ENCODE results near the gene ATRNL1. TPM values are rescaled to one million over a fixed set of nuclear protein-coding genes. Genes with fewer than 3 reads are reported as not detected.

The ATRNL1 gene
- total RNA-seq, 2 donors from 2014 or later: 5.1 to 22.9 TPM

DNA sequence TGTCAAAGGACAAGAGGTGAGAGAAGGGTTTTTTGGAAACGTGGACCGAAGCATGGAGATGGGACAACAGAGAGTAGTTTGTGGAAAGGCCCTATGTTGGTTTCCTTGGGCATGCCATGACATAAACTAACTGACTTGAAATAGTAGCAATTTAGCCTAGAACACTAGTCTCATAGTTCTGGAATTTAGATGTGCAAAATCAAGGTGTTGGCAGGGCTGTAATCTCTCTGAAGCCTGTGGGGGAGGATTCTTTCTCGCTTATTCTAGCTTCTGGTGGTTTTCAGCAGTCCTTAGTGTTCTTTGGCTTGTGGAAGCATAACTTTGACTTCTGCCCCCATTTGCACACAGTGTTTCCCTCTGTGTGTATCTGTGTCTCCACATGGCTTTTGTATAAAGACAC lies 896.5 kb downstream of the ATRNL1 start:
- 89% methylated on average over 3 of the region's 3 CpGs for WGBS
- H3K27ac ChIP-seq: no peak overlapping the region
- H3K9me3 ChIP-seq: no peaks in the 10 kb centered on the region
- H3K4me3 ChIP-seq: no peak overlapping the region
- no peak for DNase-seq (ENCODE audit: low spot score)
- TF ChIP-seq POLR2AphosphoS5 (IDR thresholded peaks at IDR 0.05) (no peak), POLR2A (IDR thresholded peaks at IDR 0.05) (no peak)
- TF ChIP-seq, protein P1, sequence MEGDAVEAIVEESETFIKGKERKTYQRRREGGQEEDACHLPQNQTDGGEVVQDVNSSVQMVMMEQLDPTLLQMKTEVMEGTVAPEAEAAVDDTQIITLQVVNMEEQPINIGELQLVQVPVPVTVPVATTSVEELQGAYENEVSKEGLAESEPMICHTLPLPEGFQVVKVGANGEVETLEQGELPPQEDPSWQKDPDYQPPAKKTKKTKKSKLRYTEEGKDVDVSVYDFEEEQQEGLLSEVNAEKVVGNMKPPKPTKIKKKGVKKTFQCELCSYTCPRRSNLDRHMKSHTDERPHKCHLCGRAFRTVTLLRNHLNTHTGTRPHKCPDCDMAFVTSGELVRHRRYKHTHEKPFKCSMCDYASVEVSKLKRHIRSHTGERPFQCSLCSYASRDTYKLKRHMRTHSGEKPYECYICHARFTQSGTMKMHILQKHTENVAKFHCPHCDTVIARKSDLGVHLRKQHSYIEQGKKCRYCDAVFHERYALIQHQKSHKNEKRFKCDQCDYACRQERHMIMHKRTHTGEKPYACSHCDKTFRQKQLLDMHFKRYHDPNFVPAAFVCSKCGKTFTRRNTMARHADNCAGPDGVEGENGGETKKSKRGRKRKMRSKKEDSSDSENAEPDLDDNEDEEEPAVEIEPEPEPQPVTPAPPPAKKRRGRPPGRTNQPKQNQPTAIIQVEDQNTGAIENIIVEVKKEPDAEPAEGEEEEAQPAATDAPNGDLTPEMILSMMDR (IDR thresholded peaks at IDR 0.05): no peak
- no peaks in the 10 kb centered on the region for H3K4me1 ChIP-seq (replicated peaks)
- H3K27me3 ChIP-seq (replicated peaks; ENCODE audit: insufficient read depth): no peaks in the 10 kb centered on the region
- intact Hi-C loops (cut with DNase I): no loop called here
- no peaks in the 10 kb centered on the region for H3K36me3 ChIP-seq

DNA sequence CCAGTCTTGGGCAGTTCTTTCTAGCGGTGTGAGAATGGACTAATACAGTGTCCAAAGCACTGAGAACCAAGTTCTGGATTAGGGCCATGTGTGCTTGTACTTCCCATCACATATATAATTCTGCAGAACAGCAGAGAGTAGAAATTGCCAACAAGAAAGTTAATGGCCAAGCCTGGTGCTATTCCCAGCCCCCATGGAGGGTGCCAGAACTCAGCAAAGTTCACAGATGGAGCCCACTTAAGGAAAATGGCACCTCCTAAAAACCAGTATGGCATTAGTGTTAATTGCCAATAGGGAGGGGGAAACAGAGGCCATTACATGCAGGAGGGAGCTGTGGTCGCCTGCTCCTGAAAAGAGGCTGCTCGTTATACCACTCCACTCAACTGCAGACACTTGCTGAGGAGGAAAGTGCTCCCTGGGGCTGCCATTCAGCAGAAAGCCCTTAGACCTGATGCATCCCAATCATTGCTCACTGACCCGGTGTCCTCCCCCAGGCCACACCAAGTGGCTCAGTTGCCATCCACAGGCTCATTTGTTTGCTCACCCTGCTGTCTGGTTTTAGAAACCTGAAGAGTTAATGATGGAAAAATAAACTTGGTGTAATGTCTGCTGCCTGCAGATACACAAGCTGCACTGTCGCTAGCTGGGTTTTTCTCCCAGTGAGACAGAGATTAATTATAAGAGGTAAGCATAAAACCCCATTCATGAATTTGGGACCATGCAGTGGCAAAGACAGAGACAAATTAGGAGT lies 899.2 kb downstream of the ATRNL1 start:
- Histone ChIP-seq H3K36me3 (no peaks in the 10 kb centered on the region), H3K27ac (no peak overlapping the region), H3K9me3 (no peaks in the 10 kb centered on the region), H3K4me1 (replicated peaks) (no peaks in the 10 kb centered on the region), H3K4me3 (no peak overlapping the region), H3K27me3 (replicated peaks; ENCODE audit: insufficient read depth) (no peaks in the 10 kb centered on the region)
- 63% methylated on average over 5 of the region's 5 CpGs for WGBS
- intact Hi-C loops (cut with DNase I): no loop called here
- no peak for DNase-seq (ENCODE audit: low spot score)
- TF ChIP-seq, protein P1 (IDR thresholded peaks at IDR 0.05): no peak
- TF ChIP-seq POLR2A (IDR thresholded peaks at IDR 0.05) (no peak), POLR2AphosphoS5 (IDR thresholded peaks at IDR 0.05) (no peak)

DNA sequence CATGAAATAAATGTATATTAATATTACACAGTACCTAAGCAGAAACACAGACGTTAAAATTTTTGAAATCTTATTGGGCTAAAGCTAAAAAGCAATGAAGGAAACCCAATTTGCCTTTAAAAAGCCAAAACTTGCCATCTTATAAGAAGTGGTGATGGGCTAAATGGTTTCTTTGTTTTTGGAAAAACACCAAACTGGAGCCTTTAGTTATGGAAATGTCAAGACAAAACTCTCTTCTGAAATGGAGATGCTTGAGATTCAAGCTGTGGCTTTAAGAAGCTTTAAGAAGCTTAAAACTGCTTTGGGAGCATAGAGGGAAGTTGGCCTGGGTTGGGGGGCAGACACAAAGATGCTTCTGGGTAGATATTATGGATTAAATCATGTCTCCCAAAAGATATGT lies 902.9 kb downstream of the ATRNL1 start:
- Histone ChIP-seq H3K27me3 (replicated peaks; ENCODE audit: insufficient read depth) (no peaks in the 10 kb centered on the region), H3K4me1 (replicated peaks) (no peaks in the 10 kb centered on the region), H3K27ac (no peak overlapping the region), H3K36me3 (no peaks in the 10 kb centered on the region), H3K9me3 (no peaks in the 10 kb centered on the region), H3K4me3 (no peak overlapping the region)
- WGBS: 43% methylated on average over 1 of the region's 1 CpG
- DNase-seq (ENCODE audit: low spot score): no peak
- TF ChIP-seq POLR2A (IDR thresholded peaks at IDR 0.05): no peak
- intact Hi-C loops (cut with DNase I): no loop called here

DNA sequence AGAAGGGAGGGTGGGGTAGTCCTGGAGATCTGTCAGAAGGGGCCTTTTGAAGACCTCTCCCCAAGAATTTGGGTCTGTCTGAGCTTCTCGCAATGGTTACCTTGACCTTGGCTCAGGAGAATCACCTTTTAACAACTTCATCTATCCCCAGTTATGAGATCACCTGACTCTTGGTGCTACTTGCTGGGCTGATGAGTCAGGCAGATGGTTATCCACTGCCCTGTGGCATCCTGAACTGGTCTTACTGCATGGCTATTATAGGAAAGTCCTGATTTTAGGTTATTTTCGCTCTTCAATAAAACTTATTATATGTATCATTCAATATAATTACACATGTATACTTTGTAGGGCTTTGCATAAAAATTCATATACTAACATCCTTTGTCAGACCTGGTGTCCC lies 905.1 kb downstream of the ATRNL1 start:
- DNase-seq (ENCODE audit: low spot score): no peak
- Histone ChIP-seq H3K27me3 (replicated peaks; ENCODE audit: insufficient read depth) (no peaks in the 10 kb centered on the region), H3K36me3 (no peaks in the 10 kb centered on the region), H3K4me3 (no peak overlapping the region), H3K4me1 (replicated peaks) (no peaks in the 10 kb centered on the region), H3K27ac (no peak overlapping the region), H3K9me3 (no peaks in the 10 kb centered on the region)
- WGBS: 97% methylated on average over 2 of the region's 2 CpGs
- TF ChIP-seq POLR2A (IDR thresholded peaks at IDR 0.05): no peak
- TF ChIP-seq POLR2AphosphoS5 (IDR thresholded peaks at IDR 0.05): no peak
- TF ChIP-seq, protein P1 (IDR thresholded peaks at IDR 0.05): no peak
- intact Hi-C loops (cut with DNase I): no loop called here

Other genes with a start within 250 kb of the ATRNL1 start
- 10 to 100 TPM; 24.7 to 29.1 TPM for gene TRUB1, start 155.2 kb upstream of the ATRNL1 start, total RNA-seq

Data from prostate gland (tissue), 2 donors.